HepG2 (cell line): ENCODE data around the gene FRAS1. TPM values are rescaled to one million over a fixed set of nuclear protein-coding genes. Genes with fewer than 3 reads are reported as not detected.

Experiments
- ATAC-seq: fragments of 200-7000 bp; cut with Tn5 transposase; 3 replicates; pipeline ENCODE4 v1.9.1; 2020; ENCODE audit warnings: mild to moderate bottlenecking, moderate library complexity
- BruUV-seq: library from RNA; stranded (reverse); fragments of 400-500 nt; replicated peaks from 2 replicates; lab custom pipeline; 2021; lab: Mats Ljungman, UMichigan
- CTCF ChIA-PET: fragments of 300-600 bp; formaldehyde crosslinking; extraction: SDS; loops from one replicate; lab custom pipeline; 2021; ENCODE audit warnings: low total read pairs, inconsistent platforms, low intra/inter-chr PET ratio; lab: Yijun Ruan, JAX
- POLR2A ChIA-PET: fragments of 350-600 bp; sonication (Branson Sonifier 250); formaldehyde crosslinking; loops from one replicate; lab custom pipeline; 2020; ENCODE audit warnings: antibody characterized with exemption, inconsistent platforms; lab: Yijun Ruan, JAX
- DNase-seq: peaks from one replicate; pipeline ENCODE4 v3.0.0-alpha.2; 2015; ENCODE audit warnings: low spot score
- FAIRE-seq: peaks from 3 replicates; lab custom pipeline; 2011; peaks lifted over from hg19 to GRCh38; lab: Jason Lieb, UNC
- H2AFZ ChIP-seq: one replicate; pipeline ENCODE4 v1.6.1; 2011; ENCODE audit warnings: low read length, inconsistent platforms
- H3K27ac ChIP-seq: fragments of 300-600 bp; 3 replicates; pipeline ENCODE4 v1.8.0; 2011; ENCODE audit warnings: mixed run types, mild to moderate bottlenecking, mixed read lengths, low read length, inconsistent platforms; ENCODE audit not compliant: insufficient read depth; ENCODE audit errors: extremely low read length
- H3K27me3 ChIP-seq, 2 experiments: fragments of 200-600 bp in 1 of 2; 2 replicates in 1 of 2; 3 replicates in 1 of 2; pipeline versions ENCODE4 v1.6.0 to v1.8.0; 2011; ENCODE audit warnings: low read length in 2 of 2, mild to moderate bottlenecking in 2 of 2, moderate library complexity in 2 of 2, inconsistent platforms in 1 of 2; ENCODE audit not compliant: insufficient read depth in 2 of 2, control insufficient read depth in 1 of 2
- H3K36me3 ChIP-seq, 2 experiments: fragments of 200-600 bp in 1 of 2; replicated peaks in 1 of 2; 2 replicates in 1 of 2; 3 replicates in 1 of 2; pipeline versions ENCODE4 v1.5.1 to v1.8.0; 2011; ENCODE audit warnings: low read length in 2 of 2, inconsistent platforms in 1 of 2; ENCODE audit not compliant: insufficient read depth in 2 of 2, control insufficient read depth in 1 of 2
- H3K4me1 ChIP-seq: 2 replicates; pipeline ENCODE4 v1.5.1; 2012; ENCODE audit warnings: low read length, inconsistent platforms; ENCODE audit not compliant: insufficient read depth
- H3K4me2 ChIP-seq: 2 replicates; pipeline ENCODE4 v1.6.0; 2011; ENCODE audit warnings: low read depth, low read length, inconsistent platforms
- H3K4me3 ChIP-seq, 3 experiments: fragments of 200-600 bp in 1 of 3; sonication (generic), shearing (Covaris generic) in 1 of 3; replicated peaks in 1 of 3; 2 replicates each; pipeline ENCODE4 v1.5.1; 2011 to 2016; ENCODE audit warnings: low read length in 3 of 3, inconsistent platforms in 2 of 3, low read depth in 2 of 3, mild to moderate bottlenecking in 2 of 3, control low read depth in 1 of 3, mixed read lengths in 1 of 3; ENCODE audit not compliant: insufficient read depth in 1 of 3
- H3K79me2 ChIP-seq: one replicate; pipeline ENCODE4 v1.6.1; 2011; ENCODE audit warnings: low read length, inconsistent platforms; ENCODE audit not compliant: insufficient read depth
- H3K9ac ChIP-seq: 2 replicates; pipeline ENCODE4 v1.6.0; 2011; ENCODE audit warnings: mild to moderate bottlenecking, low read depth, low read length, inconsistent platforms; ENCODE audit not compliant: insufficient read depth
- H3K9me3 ChIP-seq: 2 replicates; pipeline ENCODE4 v1.5.1; 2012; ENCODE audit warnings: mild to moderate bottlenecking, low read length
- H4K20me1 ChIP-seq: 2 replicates; pipeline ENCODE4 v1.6.0; 2011; ENCODE audit warnings: inconsistent platforms, mild to moderate bottlenecking, low read length, moderate library complexity; ENCODE audit not compliant: insufficient read depth
- CENPBD1 ChIP-seq: sonication (generic); formaldehyde crosslinking; IDR thresholded peaks from 2 replicates; pipeline ENCODE4 v1.8.0; 2022; ENCODE audit warnings: missing genetic modification reagents, low read depth, mild to moderate bottlenecking, borderline replicate concordance
- FOXC1 ChIP-seq: sonication (generic); formaldehyde crosslinking; IDR thresholded peaks from 2 replicates; pipeline ENCODE4 v1.8.0; 2022; ENCODE audit warnings: mild to moderate bottlenecking, missing genetic modification reagents, borderline replicate concordance
- FOXK2 ChIP-seq: fragments of 450-650 bp; IDR thresholded peaks from 2 replicates; pipeline ENCODE4 v1.6.1; 2016
- IRX3 ChIP-seq: sonication (generic); formaldehyde crosslinking; IDR thresholded peaks from 2 replicates; pipeline ENCODE4 v1.8.1; 2023; ENCODE audit warnings: mild to moderate bottlenecking, low read depth, missing genetic modification reagents, borderline replicate concordance
- KAT8 ChIP-seq: IDR thresholded peaks from 2 replicates; pipeline ENCODE4 v1.6.1; 2016; ENCODE audit warnings: missing genetic modification reagents, missing compliant biosample characterization
- KLF16 ChIP-seq, 2 experiments: sonication (generic) in 1 of 2; formaldehyde crosslinking in 1 of 2; IDR thresholded peaks; 2 replicates each; pipeline versions ENCODE4 v1.6.1 to v1.8.0; 2016 to 2023; ENCODE audit warnings: missing genetic modification reagents in 2 of 2, missing compliant biosample characterization in 1 of 2
- SATB2 ChIP-seq: sonication (generic); formaldehyde crosslinking; IDR thresholded peaks from 2 replicates; pipeline ENCODE4 v1.5.0; 2020; ENCODE audit warnings: missing genetic modification reagents
- SP140L ChIP-seq: sonication (generic); formaldehyde crosslinking; IDR thresholded peaks from 2 replicates; pipeline ENCODE4 v1.4.0; 2020; ENCODE audit warnings: missing genetic modification reagents, borderline replicate concordance
- UBTF ChIP-seq: sonication (generic); formaldehyde crosslinking; IDR thresholded peaks from 2 replicates; pipeline ENCODE4 v1.4.0; 2020; ENCODE audit warnings: mild to moderate bottlenecking, missing genetic modification reagents
- ZNF281 ChIP-seq: sonication (generic); formaldehyde crosslinking; IDR thresholded peaks from 2 replicates; pipeline ENCODE4 v1.4.0; 2020; ENCODE audit warnings: missing genetic modification reagents, borderline replicate concordance
- WGBS: methylation state at CpG from one replicate; pipeline ENCODE4 v1.1.6; 2017; ENCODE audit warnings: low lambda C conversion rate; 5-methylcytosine and 5-hydroxymethylcytosine counted together
- in situ Hi-C: cut with HindIII; loops from 2 replicates; pipeline ENCODE4 v1.10.0; 2017; ENCODE audit warnings: low pct_unique_long_range_greater_than_20kb; ENCODE audit not compliant: extremely low pct_ligation_motif_present
- intact Hi-C: fragments of 100-400 bp; cut with micrococcal nuclease; formaldehyde crosslinking; loops from one replicate; pipeline ENCODE4 v1.10.0; 2022; ENCODE audit not compliant: unreplicated experiment
- polyA plus RNA-seq, 8 experiments: library from polyadenylated mRNA; depleted of rRNA in 3 of 8; stranded (reverse) in 7 of 8; unstranded in 1 of 8; fragments of >200 nt; fragmentation: Illumina TruSeq in 4 of 8; extraction: Trizol in 4 of 8; gene quantifications; 2 replicates each; pipeline versions ENCODE4 v1.2.1 to v1.2.3, GENCODE V29; 2011 to 2016; ENCODE audit warnings: low read depth in 4 of 8, missing spikeins in 1 of 8, mixed read lengths in 1 of 8; ENCODE audit not compliant: insufficient read depth in 1 of 8
- total RNA-seq, 5 experiments: library from RNA; depleted of rRNA; stranded (reverse); fragments of >200 nt; fragmentation: Illumina TruSeq; extraction: Trizol; gene quantifications; 2 replicates each; pipeline ENCODE4 v1.2.3, GENCODE V29; 2016; ENCODE audit warnings: low read depth in 1 of 5

The FRAS1 gene
- total and polyA plus RNA-seq, 2 of the 13 experiments (the other 11 are each of a cell fraction or from before 2014, with no cell fraction given) = 22.5 to 31.6 TPM

- H3K9ac ChIP-seq = no peak overlapping the region
- no peak overlapping the region for H3K27ac ChIP-seq
- FAIRE-seq (no peak), DNase-seq (no peak), ATAC-seq (no peak)
- H3K9me3 ChIP-seq = no peaks in the 10 kb centered on the region
- no peak overlapping the region for H2AFZ ChIP-seq
- ChIA-PET POLR2A (no interaction called here), CTCF (no interaction called here)
- no peaks in the 10 kb centered on the region for H4K20me1 ChIP-seq
- no peaks in the 10 kb centered on the region for H3K27me3 ChIP-seq
- 88% methylated on average over 1 of the region's 1 CpG for WGBS
- no peaks in the 10 kb centered on the region for H3K36me3 ChIP-seq
- TF ChIP-seq FOXK2 (no peak), CENPBD1 (CRISPR knock-in tag) (no peak), UBTF (CRISPR knock-in tag) (no peak), SP140L (CRISPR knock-in tag) (no peak), KLF16 (CRISPR knock-in tag; IDR thresholded peaks at IDR 0.05) (no peak), KAT8 (CRISPR knock-in tag) (no peak), ZNF281 (no peak), FOXC1 (no peak), SATB2 (no peak), IRX3 (no peak)
- in situ Hi-C loops = no loop called here
- intact Hi-C loops = no loop called here
- no TSS peak for BruUV-seq
- no peaks in the 10 kb centered on the region for H3K79me2 ChIP-seq
- peaks cover 23% of the 10 kb centered on the region for H3K4me1 ChIP-seq
- H3K4me2 ChIP-seq = no peak overlapping the region
- H3K4me3 ChIP-seq = no peak overlapping the region
These were observed 514.7 kb downstream of the FRAS1 start for GRCh38 chr4:78571804-78572203.
